A673 (cell line): ENCODE data around the gene RNF135. TPM values are rescaled to one million over a fixed set of nuclear protein-coding genes. Genes with fewer than 3 reads are reported as not detected.

Source experiments
- BruUV-seq: library from RNA; stranded (reverse); fragments of 400-500 nt; replicated peaks from 2 replicates; lab custom pipeline; 2021; lab: Mats Ljungman, UMichigan
- CTCF ChIA-PET: fragments of 300-600 bp; sonication (Branson Sonifier 250); formaldehyde crosslinking; loops from one replicate; lab custom pipeline; 2022; ENCODE audit warnings: antibody characterized with exemption; lab: Charles Lee
- POLR2A ChIA-PET: fragments of 300-600 bp; sonication (Branson Sonifier 250); formaldehyde crosslinking; loops from one replicate; lab custom pipeline; 2022; ENCODE audit warnings: antibody characterized with exemption; ENCODE audit not compliant: low non-redundant PET; lab: Charles Lee
- DNase-seq: peaks from one replicate; pipeline ENCODE4 v3.0.0-alpha.2; 2015; ENCODE audit warnings: low spot score
- H3K27ac ChIP-seq: fragments of 200-600 bp; sonication (generic); 2 replicates; pipeline ENCODE4 v1.5.1; 2016; ENCODE audit warnings: mixed run types, low read depth, mild to moderate bottlenecking, mixed read lengths, antibody characterized with exemption, low read length; ENCODE audit not compliant: poor library complexity, severe bottlenecking
- H3K27me3 ChIP-seq: fragments of 200-600 bp; sonication (generic); replicated peaks from 2 replicates; pipeline ENCODE4 v1.6.1; 2017; ENCODE audit warnings: mixed run types, low read depth, mild to moderate bottlenecking, mixed read lengths, antibody characterized with exemption, low read length; ENCODE audit not compliant: insufficient read depth, poor library complexity
- H3K36me3 ChIP-seq: fragments of 200-600 bp; sonication (generic); 2 replicates; pipeline ENCODE4 v1.6.1; 2016; ENCODE audit warnings: mixed run types, mild to moderate bottlenecking, mixed read lengths, antibody characterized with exemption, low read length; ENCODE audit not compliant: insufficient read depth, poor library complexity, severe bottlenecking
- H3K4me1 ChIP-seq: fragments of 200-600 bp; sonication (generic); 2 replicates; pipeline ENCODE4 v1.6.1; 2017; ENCODE audit warnings: mixed run types, mild to moderate bottlenecking, mixed read lengths, antibody characterized with exemption, low read length; ENCODE audit not compliant: insufficient read depth, poor library complexity, severe bottlenecking
- H3K4me3 ChIP-seq: fragments of 200-600 bp; sonication (generic); 2 replicates; pipeline ENCODE4 v1.5.1; 2016; ENCODE audit warnings: low read depth, mixed run types, mild to moderate bottlenecking, mixed read lengths, low read length; ENCODE audit not compliant: poor library complexity, severe bottlenecking
- H3K9me3 ChIP-seq: fragments of 200-600 bp; sonication (generic); 2 replicates; pipeline ENCODE4 v1.6.1; 2016; ENCODE audit warnings: mixed run types, low read depth, mild to moderate bottlenecking, mixed read lengths, antibody characterized with exemption, low read length; ENCODE audit not compliant: poor library complexity, severe bottlenecking
- EZH2 ChIP-seq: fragments of 200-600 bp; sonication (generic); IDR thresholded peaks from 2 replicates; pipeline ENCODE4 v1.6.1; 2017; ENCODE audit warnings: borderline replicate concordance, low read depth, mild to moderate bottlenecking, mixed read lengths, antibody characterized with exemption, low read length; ENCODE audit not compliant: poor library complexity, severe bottlenecking
- intact Hi-C: fragments of 100-400 bp; cut with micrococcal nuclease; formaldehyde crosslinking; loops from one replicate; pipeline ENCODE4 v1.10.0; 2022; ENCODE audit not compliant: unreplicated experiment
- total RNA-seq: library from RNA; stranded (reverse); gene quantifications from 2 replicates; pipeline ENCODE4 v1.2.3, GENCODE V29; 2021
- TF ChIP-seq, protein P1 (sequence below): fragments of 300-800, 200-600 bp; sonication (generic); conservative IDR thresholded peaks from 2 replicates; pipeline ENCODE4 v1.5.1; 2017; ENCODE audit warnings: low read depth, mild to moderate bottlenecking, antibody characterized with exemption, low read length, moderate library complexity, mixed read lengths

RNF135 gene
- total RNA-seq, 1 experiment from 2014 or later: 7.5 TPM

DNA sequence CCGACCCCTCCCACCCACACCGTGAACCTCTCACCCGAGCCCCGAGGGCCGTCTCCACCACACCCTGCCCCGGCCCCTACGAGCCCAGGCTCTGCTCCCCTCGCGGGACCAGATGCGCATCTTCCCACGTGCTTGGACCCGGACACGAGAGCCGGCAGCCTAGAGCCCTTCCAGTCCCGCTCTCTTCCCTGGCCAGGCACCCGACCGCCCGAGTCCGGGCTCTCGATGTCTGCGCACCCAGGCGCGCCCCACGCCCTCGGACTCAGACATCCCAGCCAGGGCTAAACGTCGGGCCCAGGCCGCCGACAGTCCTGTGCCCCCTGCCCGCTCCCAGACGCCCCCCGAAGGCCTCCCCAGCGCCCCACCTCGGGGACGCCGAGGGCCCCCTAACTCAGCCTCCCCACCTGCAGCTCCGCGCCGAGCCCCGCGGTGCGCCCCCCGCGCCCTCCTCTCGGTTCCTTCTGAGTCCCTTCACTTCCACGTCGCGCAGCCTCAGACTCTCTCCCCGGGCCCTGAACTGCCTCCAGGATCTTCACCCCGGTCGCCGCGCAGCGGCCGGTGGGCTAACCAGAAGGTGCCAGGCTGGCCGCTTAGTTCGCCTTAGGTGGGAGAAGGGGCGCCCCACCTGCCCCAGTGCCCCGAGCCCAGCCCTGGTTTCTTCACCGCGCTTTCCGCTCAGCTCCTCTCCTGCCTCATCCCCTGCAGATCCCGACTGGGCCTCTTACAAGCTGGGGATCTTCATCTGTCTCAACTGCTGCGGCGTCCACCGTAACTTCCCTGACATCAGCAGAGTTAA lies 48.4 kb upstream of the RNF135 start:
- no peaks in the 10 kb centered on the region for H3K4me1 ChIP-seq
- DNase-seq: no peak
- TF ChIP-seq, protein P1, sequence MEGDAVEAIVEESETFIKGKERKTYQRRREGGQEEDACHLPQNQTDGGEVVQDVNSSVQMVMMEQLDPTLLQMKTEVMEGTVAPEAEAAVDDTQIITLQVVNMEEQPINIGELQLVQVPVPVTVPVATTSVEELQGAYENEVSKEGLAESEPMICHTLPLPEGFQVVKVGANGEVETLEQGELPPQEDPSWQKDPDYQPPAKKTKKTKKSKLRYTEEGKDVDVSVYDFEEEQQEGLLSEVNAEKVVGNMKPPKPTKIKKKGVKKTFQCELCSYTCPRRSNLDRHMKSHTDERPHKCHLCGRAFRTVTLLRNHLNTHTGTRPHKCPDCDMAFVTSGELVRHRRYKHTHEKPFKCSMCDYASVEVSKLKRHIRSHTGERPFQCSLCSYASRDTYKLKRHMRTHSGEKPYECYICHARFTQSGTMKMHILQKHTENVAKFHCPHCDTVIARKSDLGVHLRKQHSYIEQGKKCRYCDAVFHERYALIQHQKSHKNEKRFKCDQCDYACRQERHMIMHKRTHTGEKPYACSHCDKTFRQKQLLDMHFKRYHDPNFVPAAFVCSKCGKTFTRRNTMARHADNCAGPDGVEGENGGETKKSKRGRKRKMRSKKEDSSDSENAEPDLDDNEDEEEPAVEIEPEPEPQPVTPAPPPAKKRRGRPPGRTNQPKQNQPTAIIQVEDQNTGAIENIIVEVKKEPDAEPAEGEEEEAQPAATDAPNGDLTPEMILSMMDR: no peak
- TF ChIP-seq EZH2: no peak
- H3K4me3 ChIP-seq: no peak overlapping the region
- ChIA-PET POLR2A (no interaction called here), CTCF (no interaction called here)
- no peaks in the 10 kb centered on the region for H3K36me3 ChIP-seq
- no TSS peak for BruUV-seq
- intact Hi-C loops: no loop called here
- H3K27me3 ChIP-seq: peaks cover 37% of the 10 kb centered on the region
- no peaks in the 10 kb centered on the region for H3K9me3 ChIP-seq
- no peak overlapping the region for H3K27ac ChIP-seq

DNA sequence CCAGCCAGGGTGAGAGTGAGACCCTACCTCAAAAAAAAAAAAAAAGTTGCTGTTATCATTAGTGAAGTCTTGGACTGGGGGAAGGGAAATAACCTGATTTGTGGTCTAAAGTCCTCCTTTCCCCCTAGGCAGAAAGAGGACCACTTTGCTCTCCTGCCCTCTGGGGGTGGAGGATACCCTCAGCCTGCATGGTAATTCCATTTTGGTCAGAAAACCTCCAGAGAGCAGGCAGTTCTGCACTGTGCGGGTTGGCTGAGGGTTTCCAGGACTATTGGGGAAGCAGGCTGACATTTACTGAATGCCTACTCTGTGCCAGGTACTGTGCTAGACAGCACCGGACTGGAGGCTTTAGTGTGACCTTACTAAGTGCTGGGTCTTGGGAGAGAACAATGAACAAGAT lies 46.5 kb upstream of the RNF135 start:
- Histone ChIP-seq H3K36me3 (no peaks in the 10 kb centered on the region), H3K4me1 (no peaks in the 10 kb centered on the region), H3K27ac (no peak overlapping the region), H3K9me3 (no peaks in the 10 kb centered on the region), H3K27me3 (peaks cover 37% of the 10 kb centered on the region), H3K4me3 (no peak overlapping the region)
- BruUV-seq: no TSS peak
- intact Hi-C loops: no loop called here
- no peak for DNase-seq
- ChIA-PET POLR2A (no interaction called here), CTCF (no interaction called here)
- TF ChIP-seq, protein P1: no peak
- no peak for TF ChIP-seq EZH2

DNA sequence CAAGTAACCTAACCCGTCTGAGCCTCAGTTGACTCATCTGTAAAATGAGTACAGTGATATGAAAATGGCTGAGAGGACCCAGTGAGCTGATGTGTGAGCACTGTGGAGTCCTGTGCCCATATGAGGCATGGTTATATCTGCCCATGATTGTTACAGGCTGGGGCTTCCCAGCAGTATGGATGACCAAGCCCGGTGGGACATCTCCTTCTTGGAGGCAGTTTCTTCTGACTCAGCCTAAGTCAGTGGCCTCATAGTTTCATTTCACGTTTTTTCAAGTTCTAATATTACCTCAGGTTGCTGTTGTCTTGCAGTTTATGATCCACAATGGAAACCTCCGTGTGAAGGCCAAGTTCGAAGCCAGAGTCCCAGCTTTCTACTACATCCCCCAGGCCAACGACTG lies 44.3 kb upstream of the RNF135 start:
- no peak overlapping the region for H3K4me3 ChIP-seq
- intact Hi-C loops: no loop called here
- H3K4me1 ChIP-seq: no peaks in the 10 kb centered on the region
- ChIA-PET CTCF (no interaction called here), POLR2A (no interaction called here)
- peaks cover 24% of the 10 kb centered on the region for H3K27me3 ChIP-seq
- no peaks in the 10 kb centered on the region for H3K36me3 ChIP-seq
- no peak overlapping the region for H3K27ac ChIP-seq
- no peaks in the 10 kb centered on the region for H3K9me3 ChIP-seq
- TF ChIP-seq EZH2: no peak
- TF ChIP-seq, protein P1: no peak
- no peak for DNase-seq
- BruUV-seq: no TSS peak
